ENCODE data around the gene EIF4EBP2. TPM values are rescaled to one million over a fixed set of nuclear protein-coding genes. Genes with fewer than 3 reads are reported as not detected.
A peak's percentile ranks its signal among the peaks of the same experiment; 100 is the strongest.

EIF4EBP2 gene
- total RNA-seq, 1 donor from 2014 or later: 21.8 TPM

GRCh38 chr10:70459774-70460490 is 56.0 kb downstream of the EIF4EBP2 start:
- DNase-seq (ENCODE audit: low read depth in 2 of 2): no peak

- DNase-seq (ENCODE audit: low read depth in 2 of 2): peak in 1 of 2 donors; percentile 63
These were observed 57.7 kb downstream of the EIF4EBP2 start for GRCh38 chr10:70461397-70462348.

- DNase-seq (ENCODE audit: low read depth in 2 of 2): peak in 1 of 2 donors; percentile 57
These were observed 58.5 kb downstream of the EIF4EBP2 start for GRCh38 chr10:70462349-70462984.

- no peak for DNase-seq (ENCODE audit: low read depth in 2 of 2)
These were observed 61.3 kb downstream of the EIF4EBP2 start for GRCh38 chr10:70465278-70465677.

- DNase-seq (ENCODE audit: low read depth in 2 of 2): no peak
These were observed 61.9 kb downstream of the EIF4EBP2 start for GRCh38 chr10:70465832-70466231.

GRCh38 chr10:70466951-70467350 is 63.0 kb downstream of the EIF4EBP2 start:
- DNase-seq (ENCODE audit: low read depth in 2 of 2): no peak

GRCh38 chr10:70472799-70473454 is 69.0 kb downstream of the EIF4EBP2 start:
- DNase-seq (ENCODE audit: low read depth in 2 of 2): no peak

- no peak for DNase-seq (ENCODE audit: low read depth in 2 of 2)
These were observed 70.8 kb downstream of the EIF4EBP2 start for GRCh38 chr10:70474780-70475179.

GRCh38 chr10:70475661-70476060 is 71.7 kb downstream of the EIF4EBP2 start:
- no peak for DNase-seq (ENCODE audit: low read depth in 2 of 2)

GRCh38 chr10:70476249-70477035 is 72.5 kb downstream of the EIF4EBP2 start:
- no peak for DNase-seq (ENCODE audit: low read depth in 2 of 2)

GRCh38 chr10:70477661-70478162 is 73.8 kb downstream of the EIF4EBP2 start:
- DNase-seq (ENCODE audit: low read depth in 2 of 2): peak; percentile 79 to 80

Other genes with a start within 250 kb of the EIF4EBP2 start
- 114 and 133 TPM in 2 replicates for gene SAR1A, start 233.6 kb upstream of the EIF4EBP2 start, total RNA-seq
- 109 and 147 TPM in 2 replicates for gene PPA1, start 170.7 kb upstream of the EIF4EBP2 start, total RNA-seq
- gene NPFFR1, start 120.1 kb upstream of the EIF4EBP2 start, total RNA-seq: not detected in 2 replicates
- gene LRRC20, start 21.5 kb upstream of the EIF4EBP2 start, total RNA-seq: 3.4 and 3.5 TPM in 2 replicates
- not detected in 2 replicates for gene NODAL, start 37.5 kb downstream of the EIF4EBP2 start, total RNA-seq
- gene PALD1, start 74.6 kb downstream of the EIF4EBP2 start, total RNA-seq: 177 and 179 TPM in 2 replicates
- gene PRF1, start 198.6 kb downstream of the EIF4EBP2 start, total RNA-seq: not detected in 2 replicates

Measured in dermis microvascular lymphatic vessel endothelial cell (primary cell).